DND-41 (cell line): ENCODE results near the gene MSMP.

Experiments
- ATAC-seq: fragments of 200-7000 bp; cut with Tn5 transposase; 3 replicates; pipeline ENCODE4 v1.9.1; 2021; ENCODE audit warnings: low read depth; ENCODE audit not compliant: insufficient read depth
- DNase-seq: peaks from one replicate; pipeline ENCODE4 v3.0.0-alpha.2; 2020
- H2AFZ ChIP-seq: 2 replicates; pipeline ENCODE4 v1.6.0; 2012; ENCODE audit warnings: low read depth, low read length
- H3K27ac ChIP-seq: 2 replicates; pipeline ENCODE4 v1.5.1; 2012; ENCODE audit warnings: low read length, inconsistent platforms
- H3K27me3 ChIP-seq: fragments of 200-600 bp; sonication (generic); 2 replicates; pipeline ENCODE4 v1.6.0; 2012; ENCODE audit warnings: low read length, mild to moderate bottlenecking, inconsistent platforms; ENCODE audit not compliant: insufficient read depth, poor library complexity
- H3K36me3 ChIP-seq: 2 replicates; pipeline ENCODE4 v1.5.1; 2012; ENCODE audit warnings: low read length, inconsistent platforms; ENCODE audit not compliant: insufficient read depth
- H3K4me1 ChIP-seq: 2 replicates; pipeline ENCODE4 v1.5.1; 2012; ENCODE audit warnings: mild to moderate bottlenecking, low read length; ENCODE audit not compliant: insufficient read depth
- H3K4me2 ChIP-seq: 2 replicates; pipeline ENCODE4 v1.6.0; 2012; ENCODE audit warnings: mild to moderate bottlenecking, moderate library complexity, low read length, inconsistent platforms; ENCODE audit not compliant: insufficient read depth
- H3K4me3 ChIP-seq, 2 experiments: fragments of 200-600 bp in 1 of 2; shearing (Covaris generic) in 1 of 2; 2 replicates each; pipeline ENCODE4 v1.5.1; 2012 to 2016; ENCODE audit warnings: inconsistent platforms in 2 of 2, low read length in 2 of 2, mild to moderate bottlenecking in 2 of 2, low read depth in 1 of 2, moderate library complexity in 1 of 2
- H3K79me2 ChIP-seq: 2 replicates; pipeline ENCODE4 v1.6.0; 2012; ENCODE audit warnings: low read length, inconsistent platforms; ENCODE audit not compliant: insufficient read depth
- H3K9ac ChIP-seq: 2 replicates; pipeline ENCODE4 v1.6.0; 2012; ENCODE audit warnings: low read depth, mild to moderate bottlenecking, inconsistent platforms, low read length, moderate library complexity
- H3K9me3 ChIP-seq: 2 replicates; pipeline ENCODE4 v1.5.1; 2012; ENCODE audit warnings: low read length, moderate library complexity, mild to moderate bottlenecking, inconsistent platforms; ENCODE audit not compliant: insufficient read depth, severe bottlenecking
- H4K20me1 ChIP-seq: 2 replicates; pipeline ENCODE4 v1.6.0; 2012; ENCODE audit warnings: low read length; ENCODE audit not compliant: insufficient read depth
- EZH2 ChIP-seq: IDR thresholded peaks from 3 replicates; pipeline ENCODE4 v1.6.1; 2012; ENCODE audit warnings: borderline replicate concordance, low read depth, mild to moderate bottlenecking, moderate library complexity, low read length, inconsistent platforms; ENCODE audit not compliant: severe bottlenecking
- TF ChIP-seq, protein P1 (sequence below): IDR thresholded peaks from 2 replicates; pipeline ENCODE4 v1.5.1; 2012; ENCODE audit warnings: borderline replicate concordance, low read length, moderate library complexity, mild to moderate bottlenecking; ENCODE audit not compliant: poor library complexity, severe bottlenecking; ENCODE audit errors: extremely low read depth

The MSMP gene

DNA sequence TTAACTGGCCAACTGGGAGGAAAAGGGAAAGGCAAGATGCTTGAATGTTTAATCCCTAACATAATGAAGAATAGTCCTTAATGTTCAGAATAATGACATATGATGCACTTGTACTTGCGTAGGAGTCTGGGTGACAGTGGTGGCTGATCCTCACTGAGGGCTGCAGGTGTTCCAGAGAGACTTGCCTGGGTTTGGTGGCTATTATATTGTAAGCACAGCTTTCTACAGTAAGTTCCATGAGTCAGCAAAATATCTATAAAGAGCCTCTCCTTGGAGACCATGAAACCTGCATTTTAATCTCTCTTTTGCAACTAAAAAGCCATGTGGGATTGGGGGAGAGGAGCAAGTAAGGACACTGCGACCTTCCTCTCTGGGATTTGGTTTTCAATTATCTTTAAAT, 35.5 kb upstream of the MSMP start:
- Histone ChIP-seq H3K79me2 (no peaks in the 10 kb centered on the region), H4K20me1 (no peaks in the 10 kb centered on the region), H3K36me3 (peaks cover 15% of the 10 kb centered on the region), H3K27me3 (no peaks in the 10 kb centered on the region), H3K4me1 (no peaks in the 10 kb centered on the region), H3K27ac (no peak overlapping the region), H3K4me3 (no peak overlapping the region), H3K9me3 (no peaks in the 10 kb centered on the region), H2AFZ (no peak overlapping the region), H3K4me2 (no peak overlapping the region), H3K9ac (no peak overlapping the region)
- DNase-seq: no peak
- ATAC-seq: no peak
- TF ChIP-seq, protein P1, sequence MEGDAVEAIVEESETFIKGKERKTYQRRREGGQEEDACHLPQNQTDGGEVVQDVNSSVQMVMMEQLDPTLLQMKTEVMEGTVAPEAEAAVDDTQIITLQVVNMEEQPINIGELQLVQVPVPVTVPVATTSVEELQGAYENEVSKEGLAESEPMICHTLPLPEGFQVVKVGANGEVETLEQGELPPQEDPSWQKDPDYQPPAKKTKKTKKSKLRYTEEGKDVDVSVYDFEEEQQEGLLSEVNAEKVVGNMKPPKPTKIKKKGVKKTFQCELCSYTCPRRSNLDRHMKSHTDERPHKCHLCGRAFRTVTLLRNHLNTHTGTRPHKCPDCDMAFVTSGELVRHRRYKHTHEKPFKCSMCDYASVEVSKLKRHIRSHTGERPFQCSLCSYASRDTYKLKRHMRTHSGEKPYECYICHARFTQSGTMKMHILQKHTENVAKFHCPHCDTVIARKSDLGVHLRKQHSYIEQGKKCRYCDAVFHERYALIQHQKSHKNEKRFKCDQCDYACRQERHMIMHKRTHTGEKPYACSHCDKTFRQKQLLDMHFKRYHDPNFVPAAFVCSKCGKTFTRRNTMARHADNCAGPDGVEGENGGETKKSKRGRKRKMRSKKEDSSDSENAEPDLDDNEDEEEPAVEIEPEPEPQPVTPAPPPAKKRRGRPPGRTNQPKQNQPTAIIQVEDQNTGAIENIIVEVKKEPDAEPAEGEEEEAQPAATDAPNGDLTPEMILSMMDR: no peak
- no peak for TF ChIP-seq EZH2

DNA sequence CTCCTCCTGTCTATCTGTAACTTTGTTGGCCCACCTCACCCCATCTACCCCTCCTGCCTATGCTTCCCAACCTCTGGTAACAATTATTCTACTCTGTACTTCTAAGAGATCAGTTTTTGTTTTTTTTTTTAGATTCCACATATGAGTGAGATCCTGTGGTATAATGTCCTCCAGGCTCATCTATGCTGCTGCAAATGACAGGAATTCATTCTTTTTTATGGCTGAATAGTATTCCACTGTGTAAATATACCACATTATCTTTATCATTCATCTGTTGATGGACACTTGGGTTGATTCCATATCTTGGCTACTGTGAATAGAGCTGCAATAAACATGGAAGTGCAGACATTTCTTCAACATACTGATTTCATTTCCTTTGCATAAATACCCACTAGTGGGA, 29.3 kb upstream of the MSMP start:
- no peak for TF ChIP-seq EZH2
- Histone ChIP-seq H3K4me3 (no peak overlapping the region), H2AFZ (no peak overlapping the region), H3K36me3 (peaks cover 12% of the 10 kb centered on the region), H3K9me3 (no peaks in the 10 kb centered on the region), H3K27ac (no peak overlapping the region), H4K20me1 (no peaks in the 10 kb centered on the region), H3K79me2 (no peaks in the 10 kb centered on the region), H3K4me2 (no peak overlapping the region), H3K9ac (no peak overlapping the region), H3K27me3 (no peaks in the 10 kb centered on the region), H3K4me1 (no peaks in the 10 kb centered on the region)
- ATAC-seq: no peak
- DNase-seq: no peak

- Histone ChIP-seq H3K4me2 (no peak overlapping the region), H3K4me1 (no peaks in the 10 kb centered on the region), H3K4me3 (no peak overlapping the region), H3K79me2 (no peaks in the 10 kb centered on the region), H3K36me3 (peaks cover 8% of the 10 kb centered on the region; the same call in 1 of the 2 replicates), H3K9me3 (no peaks in the 10 kb centered on the region), H3K27me3 (no peaks in the 10 kb centered on the region), H2AFZ (no peak overlapping the region), H3K27ac (no peak overlapping the region), H3K9ac (no peak overlapping the region), H4K20me1 (no peaks in the 10 kb centered on the region)
- ATAC-seq (no peak), DNase-seq (no peak)
- TF ChIP-seq, protein P1: no peak
- TF ChIP-seq EZH2: no peak
These were observed 27.0 kb upstream of the MSMP start for GRCh38 chr9:35781066-35781465.

DNA sequence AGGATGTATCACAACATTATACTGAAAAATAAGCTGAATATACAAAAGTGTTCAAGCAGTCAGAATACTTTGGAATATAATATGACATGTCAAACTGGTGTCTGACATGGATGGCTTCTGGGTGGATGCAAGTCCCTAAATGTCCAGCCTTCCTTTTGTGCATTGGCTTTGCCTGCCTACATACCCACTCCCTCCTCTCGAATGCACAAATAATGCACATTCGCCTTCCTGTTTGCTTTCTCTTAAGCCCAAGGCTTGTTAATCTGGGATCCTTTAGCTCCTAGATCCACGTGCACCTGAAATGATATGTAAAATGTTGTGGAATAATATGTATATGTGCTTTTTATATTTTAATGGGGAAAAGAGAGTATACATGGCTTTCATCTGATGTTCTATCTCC, 24.4 kb upstream of the MSMP start:
- ATAC-seq: no peak

More for the DNA sequence above, 24.4 kb upstream of the MSMP start:
- no peaks in the 10 kb centered on the region for H3K9me3 ChIP-seq
- no peak overlapping the region for H3K9ac ChIP-seq
- no peak overlapping the region for H3K4me3 ChIP-seq
- H2AFZ ChIP-seq: no peak overlapping the region
- H3K27ac ChIP-seq: no peak overlapping the region
- H4K20me1 ChIP-seq: no peaks in the 10 kb centered on the region
- no peak for DNase-seq
- no peak overlapping the region for H3K4me2 ChIP-seq
- peaks cover 2% of the 10 kb centered on the region; the same call in 1 of the 2 replicates for H3K36me3 ChIP-seq
- no peaks in the 10 kb centered on the region; the same call in 1 of the 2 replicates for H3K79me2 ChIP-seq
- no peak for TF ChIP-seq EZH2
- TF ChIP-seq, protein P1: no peak
- no peaks in the 10 kb centered on the region for H3K27me3 ChIP-seq
- H3K4me1 ChIP-seq: no peaks in the 10 kb centered on the region
